HL-60/S4 treated with retinoic acid at 250 ng/mL for 4 days and 3 days (cell line): ENCODE data around the gene FTCD.
"Not testable (repeated sequence)": the region's sequence is repeated elsewhere in the genome, so short reads cannot be mapped to it uniquely, and the experiment has no call there.

ENCODE experiments used
- in situ Hi-C: fragments of 300-500 bp; cut with MboI; formaldehyde crosslinking; loops from 2 replicates; pipeline ENCODE4 v1.7.0; 2022; ENCODE audit warnings: low sequenced_read_pairs

The FTCD gene

GRCh38 chr21:46188226-46189212 is 33.1 kb upstream of the FTCD start:
- in situ Hi-C loops = no loop called here

GRCh38 chr21:46187814-46188213 is 32.4 kb upstream of the FTCD start:
- in situ Hi-C loops = no loop called here

- in situ Hi-C loops = no loop called here
Measured at GRCh38 chr21:46187261-46187660, 31.9 kb upstream of the FTCD start.

GRCh38 chr21:46185716-46186115 is 30.3 kb upstream of the FTCD start:
- in situ Hi-C loops = no loop called here

- in situ Hi-C loops = no loop called here
Measured at GRCh38 chr21:46184625-46185555, 29.5 kb upstream of the FTCD start.

- in situ Hi-C loops = no loop called here
Measured at GRCh38 chr21:46183910-46184624, 28.7 kb upstream of the FTCD start, which contains the start of gene SPATC1L. TSS of gene SPATC1L (minus strand) at chr21:46184459. CDS start at chr21:46182816, 1,643 bp downstream.

GRCh38 chr21:46183337-46183909 is 28.0 kb upstream of the FTCD start:
- in situ Hi-C loops = not testable (repeated sequence)

- in situ Hi-C loops = no loop called here
Measured at GRCh38 chr21:46182548-46183336, 27.4 kb upstream of the FTCD start.

- in situ Hi-C loops = no loop called here
Measured at GRCh38 chr21:46181953-46182547, 26.7 kb upstream of the FTCD start.

GRCh38 chr21:46181436-46181835 is 26.1 kb upstream of the FTCD start:
- in situ Hi-C loops = no loop called here

GRCh38 chr21:46180778-46181391 is 25.5 kb upstream of the FTCD start:
- in situ Hi-C loops = no loop called here

GRCh38 chr21:46180079-46180722 is 24.8 kb upstream of the FTCD start:
- in situ Hi-C loops = no loop called here

GRCh38 chr21:46179708-46180078 is 24.3 kb upstream of the FTCD start:
- in situ Hi-C loops = no loop called here

- in situ Hi-C loops = no loop called here
Measured at GRCh38 chr21:46178961-46179360, 23.6 kb upstream of the FTCD start.

- in situ Hi-C loops = not testable (repeated sequence)
Measured at GRCh38 chr21:46176443-46177129, 21.2 kb upstream of the FTCD start.

GRCh38 chr21:46173573-46173972 is 18.2 kb upstream of the FTCD start:
- in situ Hi-C loops = no loop called here

- in situ Hi-C loops = no loop called here
Measured at GRCh38 chr21:46172863-46173528, 17.6 kb upstream of the FTCD start.
